B cell (primary cell): ENCODE data around the gene JSRP1. TPM values are rescaled to one million over a fixed set of nuclear protein-coding genes. Genes with fewer than 3 reads are reported as not detected.

Experiments
- ATAC-seq: fragments of 200-7000 bp; cut with Tn5 transposase; one replicate; pipeline ENCODE4 v1.10.0; 2021; ENCODE audit warnings: low read depth, mild to moderate bottlenecking, moderate number of reproducible peaks, moderate library complexity
- CTCF ChIA-PET: fragments of 350-600 bp; sonication (Branson Sonifier 250); formaldehyde crosslinking; loops from one replicate; lab custom pipeline; 2021; ENCODE audit warnings: antibody characterized with exemption, inconsistent platforms; lab: Charles Lee
- POLR2A ChIA-PET: fragments of 350-600 bp; sonication (Branson Sonifier 250); formaldehyde crosslinking; loops from one replicate; lab custom pipeline; 2021; ENCODE audit warnings: antibody characterized with exemption; lab: Charles Lee
- DNase-seq: peaks from one replicate; pipeline ENCODE4 v3.0.0; 2013
- H2AFZ ChIP-seq: 2 replicates; pipeline ENCODE4 v1.6.1; 2012; ENCODE audit warnings: mild to moderate bottlenecking, low read depth, low read length; ENCODE audit not compliant: insufficient read depth, poor library complexity, severe bottlenecking
- H3K27ac ChIP-seq, 2 donors: 1 replicate in 1 of 2; 2 replicates in 1 of 2; pipeline ENCODE4 v1.5.1; 2012 to 2013; ENCODE audit warnings: low read length in 2 of 2, mild to moderate bottlenecking in 2 of 2, moderate library complexity in 1 of 2
- H3K27me3 ChIP-seq, 4 experiments: fragments of 200-600 bp in 1 of 4; sonication (generic) in 1 of 4; replicated peaks in 1 of 4; 1 replicate in 2 of 4; 2 replicates in 2 of 4; pipeline versions ENCODE4 v1.6.1 to v1.7.0; 2013 to 2016; ENCODE audit warnings: low read length in 3 of 4, mild to moderate bottlenecking in 2 of 4, mixed read lengths in 1 of 4, moderate library complexity in 1 of 4; ENCODE audit not compliant: insufficient read depth in 4 of 4, control insufficient read depth in 3 of 4; ENCODE audit errors: control extremely low read depth in 1 of 4
- H3K36me3 ChIP-seq, 2 experiments: replicated peaks in 1 of 2; 1 replicate in 1 of 2; 2 replicates in 1 of 2; pipeline versions ENCODE4 v1.6.1 to v1.7.1; 2013; ENCODE audit warnings: low read length in 1 of 2; ENCODE audit not compliant: insufficient read depth in 2 of 2, control insufficient read depth in 1 of 2; ENCODE audit errors: control extremely low read depth in 1 of 2, extremely low read depth in 1 of 2
- H3K4me1 ChIP-seq, 2 donors: fragments of 200-600 bp in 1 of 2; sonication (generic) in 1 of 2; 1 replicate in 1 of 2; 2 replicates in 1 of 2; pipeline versions ENCODE4 v1.5.1 to v1.6.1; 2013 to 2017; ENCODE audit warnings: low read length in 2 of 2; ENCODE audit not compliant: control insufficient read depth in 2 of 2, insufficient read depth in 2 of 2
- H3K4me2 ChIP-seq: replicated peaks from 2 replicates; pipeline ENCODE3; 2012; ENCODE audit warnings: mild to moderate bottlenecking, low read depth, low read length; ENCODE audit not compliant: poor library complexity, severe bottlenecking
- H3K4me3 ChIP-seq, 5 experiments: fragments of 200-600 bp in 1 of 5; sonication (generic) in 1 of 5; 1 replicate in 3 of 5; 2 replicates in 2 of 5; pipeline versions ENCODE4 v1.5.1 to v1.7.0; 2011 to 2016; ENCODE audit warnings: low read length in 4 of 5, mild to moderate bottlenecking in 4 of 5, low read depth in 2 of 5, control low read depth in 1 of 5, moderate library complexity in 1 of 5; ENCODE audit not compliant: insufficient read depth in 1 of 5; ENCODE audit errors: control extremely low read depth in 1 of 5, extremely low read depth in 1 of 5
- H3K79me2 ChIP-seq: fragments of 200-600 bp; sonication (generic); one replicate; pipeline ENCODE4 v1.6.0; 2016; ENCODE audit warnings: low read length; ENCODE audit not compliant: control insufficient read depth, insufficient read depth
- H3K9ac ChIP-seq: fragments of 200-600 bp; sonication (generic); 2 replicates; pipeline ENCODE4 v1.6.1; 2017; ENCODE audit warnings: mild to moderate bottlenecking, low read length, moderate library complexity
- H3K9me3 ChIP-seq, 3 donors: one replicate each; pipeline versions ENCODE4 v1.6.1 to v1.7.1; 2013; ENCODE audit warnings: low read length in 2 of 3; ENCODE audit not compliant: control insufficient read depth in 2 of 3, insufficient read depth in 1 of 3; ENCODE audit errors: control extremely low read depth in 1 of 3
- H4K20me1 ChIP-seq: 2 replicates; pipeline ENCODE4 v1.6.0; 2012; ENCODE audit warnings: mild to moderate bottlenecking, low read length; ENCODE audit not compliant: insufficient read depth, control insufficient read depth, poor library complexity, severe bottlenecking
- H3K27ac Mint-ChIP-seq: one replicate; pipeline ENCODE4 v1.8.0; 2021; ENCODE audit warnings: mixed read lengths
- H3K27me3 Mint-ChIP-seq: one replicate; pipeline ENCODE4 v1.8.0; 2021; ENCODE audit warnings: mixed read lengths
- H3K4me1 Mint-ChIP-seq: one replicate; pipeline ENCODE4 v1.8.0; 2021; ENCODE audit warnings: mixed read lengths
- H3K4me3 Mint-ChIP-seq: one replicate; pipeline ENCODE4 v1.8.0; 2021; ENCODE audit warnings: mixed read lengths
- H3K9me3 Mint-ChIP-seq: one replicate; pipeline ENCODE4 v1.8.0; 2022; ENCODE audit warnings: mixed read lengths; ENCODE audit not compliant: insufficient read depth
- EZH2 ChIP-seq: IDR thresholded peaks from 2 replicates; pipeline ENCODE4 v1.6.1; 2012; ENCODE audit warnings: borderline replicate concordance, low read depth, mild to moderate bottlenecking, moderate library complexity, low read length; ENCODE audit not compliant: insufficient read depth, poor library complexity, severe bottlenecking
- WGBS: methylation state at CpG from one replicate; pipeline ENCODE4 v1.1.5; 2013; ENCODE audit warnings: missing lambda C conversion rate; ENCODE audit not compliant: insufficient coverage; 5-methylcytosine and 5-hydroxymethylcytosine counted together
- intact Hi-C: fragments of 100-400 bp; cut with micrococcal nuclease; formaldehyde crosslinking; loops from one replicate; pipeline ENCODE4 v1.10.0; 2022
- polyA plus RNA-seq: library from polyadenylated mRNA; depleted of rRNA; stranded (reverse); fragments of >200 nt; gene quantifications from 2 replicates; pipeline ENCODE4 v1.2.3, GENCODE V29; 2012
- total RNA-seq, 2 donors: library from RNA; stranded (reverse); fragments of 120-200 nt in 1 of 2; gene quantifications; 1 replicate in 1 of 2; 2 replicates in 1 of 2; pipeline versions ENCODE4 v1.2.3 to v1.2.4, GENCODE V29; 2013 to 2022
- TF ChIP-seq, protein P1 (sequence below): fragments of 200-600 bp; IDR thresholded peaks from one replicate; pipeline ENCODE4 v1.8.0; 2022; ENCODE audit warnings: antibody characterized with exemption, mild to moderate bottlenecking

JSRP1 gene
- total and polyA plus RNA-seq, 2 donors (not counting 1 experiment from before 2014, with no cell fraction given): 2.1 to 3.0 TPM

GRCh38 chr19:2246014-2246620 lies 10.1 kb downstream of the JSRP1 start:
- no peak overlapping the region for H3K4me2 ChIP-seq
- ChIA-PET POLR2A (interaction anchor here (0.6 kb wide), 1 partner anchor 54 kb away, joined by 5 read pairs; no protein-coding TSS in a partner anchor), CTCF (no interaction called here)
- peaks cover 56% of the 10 kb centered on the region for H3K79me2 ChIP-seq
- DNase-seq: no peak
- H2AFZ ChIP-seq: no peak overlapping the region
- no peak for TF ChIP-seq EZH2
- TF ChIP-seq, protein P1, sequence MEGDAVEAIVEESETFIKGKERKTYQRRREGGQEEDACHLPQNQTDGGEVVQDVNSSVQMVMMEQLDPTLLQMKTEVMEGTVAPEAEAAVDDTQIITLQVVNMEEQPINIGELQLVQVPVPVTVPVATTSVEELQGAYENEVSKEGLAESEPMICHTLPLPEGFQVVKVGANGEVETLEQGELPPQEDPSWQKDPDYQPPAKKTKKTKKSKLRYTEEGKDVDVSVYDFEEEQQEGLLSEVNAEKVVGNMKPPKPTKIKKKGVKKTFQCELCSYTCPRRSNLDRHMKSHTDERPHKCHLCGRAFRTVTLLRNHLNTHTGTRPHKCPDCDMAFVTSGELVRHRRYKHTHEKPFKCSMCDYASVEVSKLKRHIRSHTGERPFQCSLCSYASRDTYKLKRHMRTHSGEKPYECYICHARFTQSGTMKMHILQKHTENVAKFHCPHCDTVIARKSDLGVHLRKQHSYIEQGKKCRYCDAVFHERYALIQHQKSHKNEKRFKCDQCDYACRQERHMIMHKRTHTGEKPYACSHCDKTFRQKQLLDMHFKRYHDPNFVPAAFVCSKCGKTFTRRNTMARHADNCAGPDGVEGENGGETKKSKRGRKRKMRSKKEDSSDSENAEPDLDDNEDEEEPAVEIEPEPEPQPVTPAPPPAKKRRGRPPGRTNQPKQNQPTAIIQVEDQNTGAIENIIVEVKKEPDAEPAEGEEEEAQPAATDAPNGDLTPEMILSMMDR: no peak
- peaks cover 98% of the 10 kb centered on the region for H4K20me1 ChIP-seq
- Mint-ChIP-seq H3K27me3 (no peaks in the 10 kb centered on the region), H3K9me3 (no peaks in the 10 kb centered on the region), H3K4me1 (peaks cover 14% of the 10 kb centered on the region), H3K4me3 (no peak overlapping the region), H3K27ac (no peak overlapping the region)
- H3K27me3 ChIP-seq: peaks cover 0 to 22% (median 6%) of the 10 kb centered on the region in 4 experiments
- H3K9ac ChIP-seq: no peak overlapping the region
- peaks cover 10 to 18% of the 10 kb centered on the region in 2 donors for H3K4me1 ChIP-seq
- peaks cover 0 to 6% (median 0%) of the 10 kb centered on the region in 3 donors for H3K9me3 ChIP-seq
- peaks cover 0 to 71% of the 10 kb centered on the region in 2 experiments for H3K36me3 ChIP-seq
- H3K4me3 ChIP-seq: no peak overlapping the region
- intact Hi-C loops: no loop called here
- H3K27ac ChIP-seq: no peak overlapping the region
- ATAC-seq: no peak
- WGBS: 98% methylated on average over 24 of the region's 25 CpGs

DNA sequence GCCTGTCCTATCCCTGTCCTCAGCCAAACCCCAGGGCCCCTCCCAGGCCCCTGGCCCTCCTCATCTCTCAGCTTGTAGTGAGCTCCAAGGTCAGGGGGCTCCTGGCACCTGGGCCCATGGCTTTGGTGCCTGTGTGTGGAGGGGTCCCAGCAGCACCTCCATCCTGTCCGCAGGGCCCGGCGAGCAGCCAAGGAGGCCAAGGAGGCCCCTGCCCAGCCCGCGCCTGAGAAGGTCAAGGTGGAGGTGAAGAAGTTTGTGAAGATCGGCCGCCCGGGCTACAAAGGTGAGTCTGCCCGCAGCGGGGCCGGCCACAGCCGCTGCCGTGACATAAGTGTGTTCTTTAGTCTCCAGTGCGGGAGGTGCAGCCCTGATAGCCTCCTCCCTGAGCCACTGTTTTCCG lies 10.9 kb downstream of the JSRP1 start:
- H3K27ac Mint-ChIP-seq: no peak overlapping the region
- H2AFZ ChIP-seq: no peak overlapping the region
- H3K36me3 ChIP-seq: peaks cover 0 to 75% of the 10 kb centered on the region in 2 experiments
- DNase-seq: no peak
- peaks cover 20% of the 10 kb centered on the region for H3K4me1 Mint-ChIP-seq
- H3K4me3 ChIP-seq: no peak overlapping the region
- ChIA-PET CTCF (no interaction called here), POLR2A (interaction anchor here (0.6 kb wide), 1 partner anchor 75 kb away, joined by 3 read pairs; no protein-coding TSS in a partner anchor)
- peaks cover 0 to 2% (median 0%) of the 10 kb centered on the region in 3 donors for H3K9me3 ChIP-seq
- no peak overlapping the region for H3K27ac ChIP-seq
- H3K9ac ChIP-seq: no peak overlapping the region
- no peak overlapping the region for H3K4me3 Mint-ChIP-seq
- no peak for TF ChIP-seq EZH2
- TF ChIP-seq, protein P1: no peak
- no peak overlapping the region for H3K4me2 ChIP-seq
- no peak for ATAC-seq
- intact Hi-C loops: no loop called here
- WGBS: 100% methylated on average over 13 of the region's 15 CpGs
- peaks cover 100% of the 10 kb centered on the region for H4K20me1 ChIP-seq
- peaks cover 64% of the 10 kb centered on the region for H3K79me2 ChIP-seq
- no peaks in the 10 kb centered on the region for H3K9me3 Mint-ChIP-seq
- peaks cover 0 to 17% (median 4%) of the 10 kb centered on the region in 4 experiments for H3K27me3 ChIP-seq
- H3K27me3 Mint-ChIP-seq: no peaks in the 10 kb centered on the region
- peaks cover 7 to 23% of the 10 kb centered on the region in 2 donors for H3K4me1 ChIP-seq
